ENCODE data around the gene OR4B1.

- TF ChIP-seq CTCF (conservative IDR thresholded peaks at IDR 0.05; ENCODE audit: low read length), result no peak
- TF ChIP-seq EZH2phosphoT487 (IDR thresholded peaks at IDR 0.05; ENCODE audit: borderline replicate concordance, low read depth, low read length), result no peak
These were observed 36.0 kb upstream of the OR4B1 start for GRCh38 chr11:48180627-48181026.
